ENCODE measurements around the gene CCDC93. TPM values are rescaled to one million over a fixed set of nuclear protein-coding genes. Genes with fewer than 3 reads are reported as not detected.
A peak's percentile ranks its signal among the peaks of the same experiment; 100 is the strongest.

CCDC93 gene
- total RNA-seq, 1 experiment from 2014 or later: 27.2 TPM

- DNase-seq (ENCODE audit: low spot score): peak; percentile 84
- Histone ChIP-seq H3K4me3 (ENCODE audit: low read depth, low read length, poor library complexity, severe bottlenecking) (no peak overlapping the region), H3K9me3 (ENCODE audit: low read depth, low read length, poor library complexity, severe bottlenecking) (no peaks in the 10 kb centered on the region), H3K27me3 (replicated peaks; ENCODE audit: insufficient read depth, low read depth, low read length, poor library complexity) (no peaks in the 10 kb centered on the region), H3K36me3 (ENCODE audit: insufficient read depth, low read length, poor library complexity, severe bottlenecking) (peaks cover 56% of the 10 kb centered on the region), H3K4me1 (ENCODE audit: insufficient read depth, low read length, poor library complexity, severe bottlenecking) (no peaks in the 10 kb centered on the region), H3K27ac (ENCODE audit: low read depth, low read length, poor library complexity, severe bottlenecking) (no peak overlapping the region)
- TF ChIP-seq CTCF (conservative IDR thresholded peaks at IDR 0.05; ENCODE audit: low read depth, low read length): peak; percentile 85
- no peak for TF ChIP-seq EZH2 (IDR thresholded peaks at IDR 0.05; ENCODE audit: borderline replicate concordance, low read depth, low read length, poor library complexity, severe bottlenecking)
- intact Hi-C loops (cut with micrococcal nuclease; ENCODE audit: unreplicated experiment): loop anchor here (1.0 to 5.0 kb wide), 2 partner anchors 167 to 531 kb away; no protein-coding TSS in a partner anchor
- BruUV-seq (replicated peaks): no TSS peak
- CTCF ChIA-PET: interaction anchor here (0.5 to 2.1 kb wide), 9 partner anchors 11 to 189 kb away, joined by 3 to 32 read pairs (median 3); partner anchors contain the start of genes CCDC93 and DDX18
- POLR2A ChIA-PET (ENCODE audit: low non-redundant PET): interaction anchor here (0.6 kb wide), 1 partner anchor 48 kb away, joined by 3 read pairs; no protein-coding TSS in a partner anchor
Measured at GRCh38 chr2:118003396-118003824, 10.5 kb downstream of the CCDC93 start.

- Histone ChIP-seq H3K36me3 (ENCODE audit: insufficient read depth, low read length, poor library complexity, severe bottlenecking) (peaks cover 44% of the 10 kb centered on the region), H3K4me1 (ENCODE audit: insufficient read depth, low read length, poor library complexity, severe bottlenecking) (no peaks in the 10 kb centered on the region), H3K4me3 (ENCODE audit: low read depth, low read length, poor library complexity, severe bottlenecking) (no peak overlapping the region), H3K9me3 (ENCODE audit: low read depth, low read length, poor library complexity, severe bottlenecking) (no peaks in the 10 kb centered on the region), H3K27ac (ENCODE audit: low read depth, low read length, poor library complexity, severe bottlenecking) (no peak overlapping the region), H3K27me3 (replicated peaks; ENCODE audit: insufficient read depth, low read depth, low read length, poor library complexity) (no peaks in the 10 kb centered on the region)
- DNase-seq (ENCODE audit: low spot score): no peak
- intact Hi-C loops (cut with micrococcal nuclease; ENCODE audit: unreplicated experiment): loop anchor here (5.0 kb wide), 1 partner anchor 528 kb away; no protein-coding TSS in a partner anchor
- ChIA-PET CTCF (no interaction called here), POLR2A (ENCODE audit: low non-redundant PET) (no interaction called here)
- BruUV-seq (replicated peaks): no TSS peak
- no peak for TF ChIP-seq EZH2 (IDR thresholded peaks at IDR 0.05; ENCODE audit: borderline replicate concordance, low read depth, low read length, poor library complexity, severe bottlenecking)
- TF ChIP-seq CTCF (conservative IDR thresholded peaks at IDR 0.05; ENCODE audit: low read depth, low read length): no peak
Measured at GRCh38 chr2:118000041-118000440, 13.8 kb downstream of the CCDC93 start.

- DNase-seq (ENCODE audit: low spot score): no peak
- H3K9me3 ChIP-seq (ENCODE audit: low read depth, low read length, poor library complexity, severe bottlenecking): no peaks in the 10 kb centered on the region
- CTCF ChIA-PET: no interaction called here
- TF ChIP-seq EZH2 (IDR thresholded peaks at IDR 0.05; ENCODE audit: borderline replicate concordance, low read depth, low read length, poor library complexity, severe bottlenecking): no peak
- no peak for TF ChIP-seq CTCF (conservative IDR thresholded peaks at IDR 0.05; ENCODE audit: low read depth, low read length)
- POLR2A ChIA-PET (ENCODE audit: low non-redundant PET): no interaction called here
- H3K27me3 ChIP-seq (replicated peaks; ENCODE audit: insufficient read depth, low read depth, low read length, poor library complexity): no peaks in the 10 kb centered on the region
- no peaks in the 10 kb centered on the region for H3K4me1 ChIP-seq (ENCODE audit: insufficient read depth, low read length, poor library complexity, severe bottlenecking)
- no peak overlapping the region for H3K4me3 ChIP-seq (ENCODE audit: low read depth, low read length, poor library complexity, severe bottlenecking)
- intact Hi-C loops (cut with micrococcal nuclease; ENCODE audit: unreplicated experiment): no loop called here
- H3K36me3 ChIP-seq (ENCODE audit: insufficient read depth, low read length, poor library complexity, severe bottlenecking): peaks cover 43% of the 10 kb centered on the region
- no TSS peak for BruUV-seq (replicated peaks)
- H3K27ac ChIP-seq (ENCODE audit: low read depth, low read length, poor library complexity, severe bottlenecking): no peak overlapping the region
Measured at GRCh38 chr2:117997872-117998454, 15.9 kb downstream of the CCDC93 start.

All from A673 (cell line).